PFSK-1 (cell line): Measurements from ENCODE around the gene C21orf58.

Experiments used
- FOXP2 ChIP-seq: optimal IDR thresholded peaks from 2 replicates; pipeline ENCODE3; 2011; ENCODE audit warnings: borderline replicate concordance, control low read depth, inconsistent platforms; ENCODE audit not compliant: insufficient read depth; ENCODE audit errors: extremely low read length, extremely low read depth
- POLR2AphosphoS5 ChIP-seq: IDR thresholded peaks from 2 replicates; pipeline ENCODE4 v1.6.1; 2012; ENCODE audit warnings: low read depth, mild to moderate bottlenecking, control low read depth, low read length, moderate library complexity
- REST ChIP-seq, 2 experiments: IDR thresholded peaks; 2 replicates each; pipeline versions ENCODE4 v1.6.1 to v1.8.0; 2011 to 2012; ENCODE audit warnings: low read depth in 2 of 2, low read length in 2 of 2, control low read depth in 1 of 2, inconsistent platforms in 1 of 2, mild to moderate bottlenecking in 1 of 2, moderate library complexity in 1 of 2; ENCODE audit not compliant: insufficient read depth in 1 of 2
- SIN3A ChIP-seq: IDR thresholded peaks from 2 replicates; pipeline ENCODE4 v1.6.1; 2012; ENCODE audit warnings: mild to moderate bottlenecking, low read length, moderate library complexity, borderline replicate concordance; ENCODE audit not compliant: insufficient read depth
- TAF1 ChIP-seq: IDR thresholded peaks from 2 replicates; pipeline ENCODE4 v1.6.1; 2012; ENCODE audit warnings: low read length, control low read depth, borderline replicate concordance; ENCODE audit not compliant: insufficient read depth

C21orf58 gene

GRCh38 chr21:46368533-46369285 is 45.0 kb upstream of the C21orf58 start:
- TF ChIP-seq POLR2AphosphoS5 = no peak
- TF ChIP-seq SIN3A = no peak

- TF ChIP-seq POLR2AphosphoS5 (no peak), SIN3A (no peak), REST (IDR thresholded peaks at IDR 0.05; ENCODE audit: insufficient read depth in 1 of 2, low read depth in 2 of 2, low read length in 2 of 2) (no peak), FOXP2 (no peak), TAF1 (no peak)
These were observed 43.3 kb upstream of the C21orf58 start for GRCh38 chr21:46366966-46367365.

- TF ChIP-seq POLR2AphosphoS5 (no peak), FOXP2 (no peak), TAF1 (no peak), SIN3A (no peak), REST (IDR thresholded peaks at IDR 0.05; ENCODE audit: insufficient read depth in 1 of 2, low read depth in 2 of 2, low read length in 2 of 2) (no peak)
These were observed 42.9 kb upstream of the C21orf58 start for GRCh38 chr21:46366561-46366960.

GRCh38 chr21:46366091-46366490 is 42.4 kb upstream of the C21orf58 start:
- TF ChIP-seq POLR2AphosphoS5 (no peak), SIN3A (no peak), TAF1 (no peak)

- TF ChIP-seq SIN3A (no peak), REST (IDR thresholded peaks at IDR 0.05; ENCODE audit: insufficient read depth in 1 of 2, low read depth in 2 of 2, low read length in 2 of 2) (no peak), TAF1 (no peak), FOXP2 (no peak), POLR2AphosphoS5 (no peak)
These were observed 40.0 kb upstream of the C21orf58 start for GRCh38 chr21:46363698-46364097.

- TF ChIP-seq TAF1 (no peak), SIN3A (no peak), POLR2AphosphoS5 (no peak), FOXP2 (no peak), REST (IDR thresholded peaks at IDR 0.05; ENCODE audit: insufficient read depth in 1 of 2, low read depth in 2 of 2, low read length in 2 of 2) (no peak)
These were observed 39.3 kb upstream of the C21orf58 start for GRCh38 chr21:46362946-46363345.
